SU-DHL-6 (cell line): Measurements from ENCODE around the gene TACC3.

ENCODE experiments used
- EZH2phosphoT487 ChIP-seq: fragments of 200-600 bp; sonication (generic), shearing (Covaris generic); conservative IDR thresholded peaks from 2 replicates; pipeline ENCODE4 v1.6.1; 2018; ENCODE audit warnings: mild to moderate bottlenecking, antibody characterized with exemption, low read length, moderate library complexity, mixed read lengths
- TF ChIP-seq, protein P1 (sequence below): fragments of 200-600 bp; sonication (generic); IDR thresholded peaks from one replicate; pipeline ENCODE4 v1.5.1; 2017; ENCODE audit warnings: antibody characterized with exemption, mild to moderate bottlenecking, low read length, moderate library complexity; ENCODE audit not compliant: insufficient read depth, poor library complexity, severe bottlenecking

DNA sequence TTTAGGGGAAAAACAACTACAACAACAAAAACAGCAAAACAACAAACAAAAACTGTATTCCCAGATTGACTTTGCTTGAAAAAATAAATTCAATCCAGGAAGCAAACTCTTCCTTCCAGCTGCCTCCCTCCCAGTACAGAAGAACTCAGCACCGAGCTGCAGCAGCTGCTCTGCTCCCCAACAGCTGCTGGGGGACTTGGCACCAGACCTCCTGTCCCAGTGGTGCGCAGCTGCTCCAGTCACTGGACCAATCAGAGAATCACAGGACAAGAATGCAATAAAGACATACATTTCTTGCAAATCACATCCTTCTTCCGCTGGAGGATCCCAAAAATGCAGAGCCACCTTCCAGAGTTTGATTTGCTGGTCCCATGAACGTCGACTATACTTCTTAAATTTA lies 25.4 kb upstream of the TACC3 start:
- TF ChIP-seq, protein P1, sequence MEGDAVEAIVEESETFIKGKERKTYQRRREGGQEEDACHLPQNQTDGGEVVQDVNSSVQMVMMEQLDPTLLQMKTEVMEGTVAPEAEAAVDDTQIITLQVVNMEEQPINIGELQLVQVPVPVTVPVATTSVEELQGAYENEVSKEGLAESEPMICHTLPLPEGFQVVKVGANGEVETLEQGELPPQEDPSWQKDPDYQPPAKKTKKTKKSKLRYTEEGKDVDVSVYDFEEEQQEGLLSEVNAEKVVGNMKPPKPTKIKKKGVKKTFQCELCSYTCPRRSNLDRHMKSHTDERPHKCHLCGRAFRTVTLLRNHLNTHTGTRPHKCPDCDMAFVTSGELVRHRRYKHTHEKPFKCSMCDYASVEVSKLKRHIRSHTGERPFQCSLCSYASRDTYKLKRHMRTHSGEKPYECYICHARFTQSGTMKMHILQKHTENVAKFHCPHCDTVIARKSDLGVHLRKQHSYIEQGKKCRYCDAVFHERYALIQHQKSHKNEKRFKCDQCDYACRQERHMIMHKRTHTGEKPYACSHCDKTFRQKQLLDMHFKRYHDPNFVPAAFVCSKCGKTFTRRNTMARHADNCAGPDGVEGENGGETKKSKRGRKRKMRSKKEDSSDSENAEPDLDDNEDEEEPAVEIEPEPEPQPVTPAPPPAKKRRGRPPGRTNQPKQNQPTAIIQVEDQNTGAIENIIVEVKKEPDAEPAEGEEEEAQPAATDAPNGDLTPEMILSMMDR, result no peak
- TF ChIP-seq EZH2phosphoT487, result no peak
